T-cell (primary cell): ENCODE measurements around the gene NIFK. TPM values are rescaled to one million over a fixed set of nuclear protein-coding genes. Genes with fewer than 3 reads are reported as not detected.

Experiments used
- ATAC-seq, 4 experiments: fragments of 200-7000 bp in 3 of 4; fragments of 150-1000 bp in 1 of 4; cut with Tn5 transposase; replicated peaks in 1 of 4; 1 replicate in 3 of 4; 2 replicates in 1 of 4; pipeline ENCODE4 v1.10.0; 2021; ENCODE audit warnings: moderate library complexity in 3 of 4, mild to moderate bottlenecking in 2 of 4, moderate number of reproducible peaks in 1 of 4
- CTCF ChIA-PET, 2 donors: fragments of 300-600 bp; sonication (Branson Sonifier 250); formaldehyde crosslinking; loops; one replicate each; lab custom pipeline; 2022; ENCODE audit warnings: antibody characterized with exemption in 2 of 2; lab: Charles Lee
- POLR2A ChIA-PET, 2 donors: fragments of 300-600 bp; sonication (Branson Sonifier 250); formaldehyde crosslinking; loops; one replicate each; lab custom pipeline; 2022; ENCODE audit warnings: antibody characterized with exemption in 2 of 2; lab: Charles Lee
- DNase-seq, 35 experiments: peaks; one replicate each; pipeline versions ENCODE4 v3.0.0 to v3.0.0-alpha.2; 2013 to 2023
- H3K27ac ChIP-seq: one replicate; pipeline ENCODE4 v1.5.1; 2013; ENCODE audit warnings: low read length
- H3K27me3 ChIP-seq, 2 experiments: replicated peaks in 1 of 2; 1 replicate in 1 of 2; 2 replicates in 1 of 2; pipeline versions ENCODE4 v1.6.1 to v1.7.0; 2013; ENCODE audit warnings: low read length in 1 of 2, mixed read lengths in 1 of 2; ENCODE audit not compliant: control insufficient read depth in 2 of 2, insufficient read depth in 2 of 2; ENCODE audit errors: extremely low read depth in 1 of 2
- H3K36me3 ChIP-seq, 2 donors: 1 replicate in 1 of 2; 2 replicates in 1 of 2; pipeline versions ENCODE4 v1.6.1 to v1.7.0; 2013; ENCODE audit warnings: low read length in 1 of 2; ENCODE audit not compliant: control insufficient read depth in 2 of 2, insufficient read depth in 1 of 2; ENCODE audit errors: extremely low read depth in 1 of 2
- H3K4me1 ChIP-seq, 2 experiments: 1 replicate in 1 of 2; 2 replicates in 1 of 2; pipeline versions ENCODE4 v1.6.1 to v1.7.0; 2013; ENCODE audit warnings: low read length in 2 of 2, mixed read lengths in 1 of 2; ENCODE audit not compliant: insufficient read depth in 2 of 2, control insufficient read depth in 1 of 2; ENCODE audit errors: extremely low read depth in 1 of 2
- H3K4me3 ChIP-seq, 2 donors: 1 replicate in 1 of 2; 2 replicates in 1 of 2; pipeline versions ENCODE4 v1.5.1 to v1.7.0; 2013; ENCODE audit warnings: mild to moderate bottlenecking in 2 of 2, low read length in 1 of 2, moderate library complexity in 1 of 2; ENCODE audit not compliant: control insufficient read depth in 1 of 2; ENCODE audit errors: extremely low read depth in 1 of 2
- H3K9me3 ChIP-seq: 2 replicates; pipeline ENCODE4 v1.7.0; 2013
- H3K27ac Mint-ChIP-seq, 2 donors: one replicate each; pipeline ENCODE4 v1.8.0; 2020 to 2021; ENCODE audit warnings: mild to moderate bottlenecking in 2 of 2, mixed read lengths in 2 of 2
- H3K27me3 Mint-ChIP-seq, 2 donors: one replicate each; pipeline ENCODE4 v1.8.0; 2021 to 2022; ENCODE audit warnings: mixed read lengths in 2 of 2
- H3K36me3 Mint-ChIP-seq: one replicate; pipeline ENCODE4 v1.8.0; 2021; ENCODE audit warnings: mixed read lengths
- H3K4me1 Mint-ChIP-seq, 3 donors: one replicate each; pipeline ENCODE4 v1.8.0; 2020 to 2022; ENCODE audit warnings: mixed read lengths in 3 of 3, mild to moderate bottlenecking in 1 of 3
- H3K4me3 Mint-ChIP-seq, 3 donors: one replicate each; pipeline ENCODE4 v1.8.0; 2020 to 2022; ENCODE audit warnings: mild to moderate bottlenecking in 3 of 3, mixed read lengths in 3 of 3, moderate library complexity in 3 of 3
- H3K9me3 Mint-ChIP-seq, 3 donors: one replicate each; pipeline ENCODE4 v1.8.0; 2020 to 2022; ENCODE audit warnings: mixed read lengths in 3 of 3
- WGBS: methylation state at CpG from one replicate; pipeline ENCODE4 v1.1.5; 2013; ENCODE audit warnings: missing lambda C conversion rate; ENCODE audit not compliant: insufficient coverage; 5-methylcytosine and 5-hydroxymethylcytosine counted together
- total RNA-seq, 35 experiments: library from RNA in 6 of 35; stranded (reverse) in 6 of 35; fragments of 120-200 nt in 1 of 35; gene quantifications; one replicate each; pipeline versions ENCODE4 v1.2.1 to v1.2.4 and lab custom pipeline; 2013 to 2026

The NIFK gene
- total RNA-seq, 5 donors from 2014 or later (not counting 1 experiment from before 2014, with no cell fraction given), result 29.0 to 60.0 (median 53.9) TPM

GRCh38 chr2:121710470-121711170 lies 26.1 kb downstream of the NIFK start:
- DNase-seq (no peak), ATAC-seq (no peak)
- H3K27ac ChIP-seq, result no peak overlapping the region
- no peak overlapping the region for H3K4me3 ChIP-seq
- Mint-ChIP-seq H3K4me1 (no peaks in the 10 kb centered on the region), H3K9me3 (no peaks in the 10 kb centered on the region), H3K27ac (no peak overlapping the region), H3K27me3 (no peaks in the 10 kb centered on the region), H3K4me3 (no peak overlapping the region), H3K36me3 (no peaks in the 10 kb centered on the region)
- no peaks in the 10 kb centered on the region for H3K4me1 ChIP-seq
- ChIA-PET CTCF (no interaction called here), POLR2A (no interaction called here)
- no peaks in the 10 kb centered on the region for H3K36me3 ChIP-seq
- H3K9me3 ChIP-seq, result no peaks in the 10 kb centered on the region
- WGBS, result 97% methylated on average over 3 of the region's 7 CpGs
- H3K27me3 ChIP-seq, result peaks cover 0 to 3% of the 10 kb centered on the region in 2 experiments

DNA sequence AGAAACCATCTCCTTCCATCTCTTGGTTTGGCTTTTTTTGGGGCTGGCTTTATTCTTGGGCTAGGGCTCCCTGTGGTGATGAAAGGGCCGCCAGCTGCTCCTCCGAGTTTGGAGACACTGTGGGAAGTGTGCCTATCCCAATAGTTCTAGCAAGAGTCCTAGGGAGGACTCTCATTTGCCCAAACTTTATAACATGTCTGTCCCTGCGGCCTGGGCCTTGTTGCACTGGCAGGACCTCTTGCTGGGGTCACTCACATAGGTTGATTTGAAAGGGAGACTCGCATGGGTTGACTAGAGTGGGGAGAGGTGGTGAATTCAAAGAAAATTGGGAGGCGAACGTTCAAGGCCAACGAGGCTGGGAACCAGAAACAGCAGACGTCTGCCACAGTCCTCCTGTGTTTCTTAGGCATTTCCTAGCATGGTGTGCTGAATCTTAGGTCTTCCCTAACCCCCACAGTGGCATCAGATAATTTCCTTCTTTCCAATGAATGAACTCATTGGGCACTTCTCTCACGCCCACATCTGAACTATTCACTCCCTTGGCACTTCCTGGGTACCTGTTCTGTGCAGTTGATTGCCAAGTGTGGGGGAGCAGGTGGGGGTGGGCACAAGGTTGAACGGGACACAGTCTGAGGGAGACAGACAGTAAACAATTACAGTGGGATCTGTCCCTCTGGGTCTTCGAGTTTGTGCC lies 26.8 kb downstream of the NIFK start:
- H3K36me3 ChIP-seq, result no peaks in the 10 kb centered on the region
- no peaks in the 10 kb centered on the region for H3K27me3 Mint-ChIP-seq
- no peaks in the 10 kb centered on the region for H3K9me3 ChIP-seq
- no peaks in the 10 kb centered on the region for H3K4me1 Mint-ChIP-seq
- no peaks in the 10 kb centered on the region for H3K27me3 ChIP-seq
- no peak overlapping the region for H3K4me3 Mint-ChIP-seq
- no peaks in the 10 kb centered on the region for H3K9me3 Mint-ChIP-seq
- H3K4me3 ChIP-seq, result no peak overlapping the region
- no peaks in the 10 kb centered on the region for H3K4me1 ChIP-seq
- WGBS, result 85% methylated on average over 6 of the region's 11 CpGs
- no peak for ATAC-seq
- ChIA-PET CTCF (no interaction called here), POLR2A (no interaction called here)
- no peak overlapping the region for H3K27ac Mint-ChIP-seq
- H3K36me3 Mint-ChIP-seq, result no peaks in the 10 kb centered on the region
- DNase-seq, result no peak
- no peak overlapping the region for H3K27ac ChIP-seq

DNA sequence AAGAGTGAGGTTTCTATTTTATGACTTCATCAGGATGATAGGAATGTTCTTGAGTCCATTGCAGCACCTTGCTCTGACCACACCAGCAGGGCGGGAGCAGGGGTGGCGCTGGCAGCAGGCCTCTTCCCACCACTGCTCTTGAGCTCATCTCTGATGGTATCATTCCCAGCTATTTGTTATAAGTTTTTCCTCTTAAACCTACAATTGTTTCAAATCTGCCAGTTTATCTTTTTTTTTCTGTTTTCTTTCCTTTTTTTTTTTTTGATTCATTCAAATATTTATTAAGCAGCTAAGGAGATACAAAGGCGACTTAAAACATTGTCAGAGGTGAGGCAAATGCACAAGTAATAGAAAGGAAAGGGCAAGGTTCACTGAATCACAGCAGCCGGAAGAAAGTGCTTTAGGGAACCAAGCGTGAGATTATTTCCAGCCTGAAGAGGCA lies 28.7 kb downstream of the NIFK start:
- no peaks in the 10 kb centered on the region for H3K27me3 ChIP-seq
- no peaks in the 10 kb centered on the region for H3K4me1 Mint-ChIP-seq
- no peak for DNase-seq
- no peak overlapping the region for H3K4me3 ChIP-seq
- CTCF ChIA-PET, result no interaction called here
- no peaks in the 10 kb centered on the region for H3K4me1 ChIP-seq
- no peaks in the 10 kb centered on the region for H3K9me3 Mint-ChIP-seq
- POLR2A ChIA-PET, result interaction anchor here (0.5 to 0.7 kb wide), 3 partner anchors 10 to 149 kb away, joined by 3 to 6 read pairs (median 4); no protein-coding TSS in a partner anchor
- no peak overlapping the region for H3K4me3 Mint-ChIP-seq
- 86% methylated on average over 1 of the region's 5 CpGs for WGBS
- no peaks in the 10 kb centered on the region for H3K27me3 Mint-ChIP-seq
- H3K27ac Mint-ChIP-seq, result no peak overlapping the region
- no peak for ATAC-seq
- no peaks in the 10 kb centered on the region for H3K36me3 Mint-ChIP-seq
- no peaks in the 10 kb centered on the region for H3K9me3 ChIP-seq
- no peaks in the 10 kb centered on the region for H3K36me3 ChIP-seq
- no peak overlapping the region for H3K27ac ChIP-seq

DNA sequence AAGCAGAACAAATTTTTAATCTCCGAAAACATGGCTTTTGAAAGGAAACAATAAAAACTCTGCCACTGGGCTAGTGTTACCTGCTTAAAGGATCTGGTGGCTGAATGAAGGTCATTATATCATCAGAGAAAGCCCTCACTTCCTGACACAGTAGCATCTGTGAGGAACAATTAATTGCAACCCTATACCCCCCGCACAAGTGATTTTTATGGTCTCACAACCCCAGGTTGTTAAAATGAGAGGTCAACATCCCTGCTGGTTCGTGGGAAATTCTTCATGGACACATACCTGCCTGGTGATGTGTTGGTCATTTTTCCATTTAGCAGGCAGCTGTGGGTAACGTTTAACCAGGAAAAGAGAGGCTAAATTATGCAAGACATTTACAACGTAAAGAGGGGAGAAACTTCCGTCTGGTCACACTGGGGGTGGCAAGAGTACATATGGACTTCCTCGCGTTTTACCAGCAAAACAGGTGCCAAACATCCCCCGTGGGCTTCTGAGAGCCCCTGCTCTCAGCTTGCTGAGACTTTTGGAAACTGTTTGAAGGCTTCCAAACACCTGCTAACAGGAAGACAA lies 29.2 kb downstream of the NIFK start:
- 69% methylated on average over 6 of the region's 9 CpGs for WGBS
- DNase-seq (no peak), ATAC-seq (no peak)
- H3K27ac Mint-ChIP-seq, result no peak overlapping the region
- H3K27me3 ChIP-seq, result no peaks in the 10 kb centered on the region
- POLR2A ChIA-PET, result interaction anchor here (0.5 to 0.7 kb wide), 2 partner anchors 11 to 148 kb away, joined by 3 to 4 read pairs; no protein-coding TSS in a partner anchor
- H3K4me1 Mint-ChIP-seq, result peaks cover 0 to 1% (median under 1%) of the 10 kb centered on the region in 3 donors
- no peaks in the 10 kb centered on the region for H3K36me3 Mint-ChIP-seq
- no peaks in the 10 kb centered on the region for H3K9me3 Mint-ChIP-seq
- no peaks in the 10 kb centered on the region for H3K27me3 Mint-ChIP-seq
- H3K4me3 Mint-ChIP-seq, result no peak overlapping the region
- H3K36me3 ChIP-seq, result no peaks in the 10 kb centered on the region
- CTCF ChIA-PET, result no interaction called here
- no peak overlapping the region for H3K27ac ChIP-seq
- H3K4me3 ChIP-seq, result no peak overlapping the region
- H3K4me1 ChIP-seq, result no peaks in the 10 kb centered on the region
- no peaks in the 10 kb centered on the region for H3K9me3 ChIP-seq

DNA sequence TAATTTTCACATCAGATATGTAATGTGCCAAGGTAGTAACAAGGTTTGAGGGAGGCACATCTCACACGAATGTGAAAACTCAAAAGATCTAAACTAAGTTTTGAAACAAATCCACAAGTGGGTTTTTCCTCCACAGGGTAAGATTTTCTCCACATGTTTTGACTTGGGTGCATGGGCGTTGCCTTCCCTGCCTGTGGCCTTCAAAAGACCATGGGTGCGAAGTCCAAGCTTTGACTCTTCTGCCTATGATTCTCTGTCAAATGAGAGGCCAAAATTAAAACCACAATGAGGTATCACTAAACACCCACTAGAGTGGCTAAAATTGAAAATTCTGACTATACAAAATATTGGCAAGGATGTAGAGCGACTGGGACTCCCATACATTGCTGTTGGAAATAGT lies 30.7 kb downstream of the NIFK start:
- CTCF ChIA-PET, result interaction anchor here in 1 of 2 donors (0.6 kb wide), 1 partner anchor 126 kb away, joined by 3 read pairs; no protein-coding TSS in a partner anchor
- Mint-ChIP-seq H3K27ac (no peak overlapping the region), H3K9me3 (no peaks in the 10 kb centered on the region), H3K4me1 (peaks cover 3 to 14% (median 10%) of the 10 kb centered on the region in 3 donors), H3K36me3 (no peaks in the 10 kb centered on the region), H3K27me3 (no peaks in the 10 kb centered on the region), H3K4me3 (no peak overlapping the region)
- POLR2A ChIA-PET, result interaction anchor here in 1 of 2 donors (0.6 kb wide), 1 partner anchor 114 kb away, joined by 4 read pairs; no protein-coding TSS in a partner anchor
- DNase-seq (no peak), ATAC-seq (no peak)
- Histone ChIP-seq H3K4me3 (no peak overlapping the region), H3K36me3 (no peaks in the 10 kb centered on the region), H3K9me3 (no peaks in the 10 kb centered on the region), H3K27ac (no peak overlapping the region), H3K4me1 (peaks cover 0 to 3% of the 10 kb centered on the region in 2 experiments), H3K27me3 (no peaks in the 10 kb centered on the region)
- WGBS, result 83% methylated on average over 2 of the region's 4 CpGs

DNA sequence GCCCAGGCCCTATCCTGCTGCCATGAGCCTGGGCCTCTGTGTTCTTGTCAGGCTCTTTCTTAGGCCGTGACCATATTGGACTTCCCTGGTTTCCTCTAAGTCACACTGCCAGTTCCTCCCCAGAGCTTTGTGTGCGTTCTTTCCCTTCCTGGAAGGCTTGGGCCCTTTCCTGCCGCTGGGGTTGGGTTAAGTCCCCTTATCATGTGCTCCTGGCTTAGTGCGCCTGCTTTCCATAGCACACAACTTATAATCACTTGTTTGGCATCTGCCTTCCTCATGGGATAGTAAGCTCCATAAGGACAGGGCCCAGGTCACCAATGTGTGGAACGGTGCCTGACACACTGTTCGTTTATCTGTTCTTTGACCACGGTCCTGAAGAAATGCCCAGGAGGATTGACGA lies 31.3 kb downstream of the NIFK start:
- CTCF ChIA-PET, result no interaction called here
- H3K36me3 ChIP-seq, result no peaks in the 10 kb centered on the region
- H3K27me3 ChIP-seq, result no peaks in the 10 kb centered on the region
- WGBS, result 87% methylated on average over 7 of the region's 8 CpGs
- no peaks in the 10 kb centered on the region for H3K27me3 Mint-ChIP-seq
- peaks cover 0 to 8% of the 10 kb centered on the region in 2 experiments for H3K4me1 ChIP-seq
- peaks cover 8 to 19% (median 16%) of the 10 kb centered on the region in 3 donors for H3K4me1 Mint-ChIP-seq
- H3K27ac Mint-ChIP-seq, result no peak overlapping the region
- POLR2A ChIA-PET, result interaction anchor here in 1 of 2 donors (0.6 kb wide), 1 partner anchor 114 kb away, joined by 4 read pairs; no protein-coding TSS in a partner anchor
- no peak overlapping the region for H3K27ac ChIP-seq
- H3K4me3 ChIP-seq, result no peak overlapping the region
- H3K9me3 ChIP-seq, result no peaks in the 10 kb centered on the region
- no peak overlapping the region for H3K4me3 Mint-ChIP-seq
- H3K9me3 Mint-ChIP-seq, result no peaks in the 10 kb centered on the region
- DNase-seq, result no peak
- ATAC-seq, result no peak
- H3K36me3 Mint-ChIP-seq, result no peaks in the 10 kb centered on the region
